Measurements from ENCODE around the gene RNF208.

Gene RNF208

GRCh38 chr9:137189297-137190295, 32.4 kb downstream of the RNF208 start:
- no peak for DNase-seq

DNA sequence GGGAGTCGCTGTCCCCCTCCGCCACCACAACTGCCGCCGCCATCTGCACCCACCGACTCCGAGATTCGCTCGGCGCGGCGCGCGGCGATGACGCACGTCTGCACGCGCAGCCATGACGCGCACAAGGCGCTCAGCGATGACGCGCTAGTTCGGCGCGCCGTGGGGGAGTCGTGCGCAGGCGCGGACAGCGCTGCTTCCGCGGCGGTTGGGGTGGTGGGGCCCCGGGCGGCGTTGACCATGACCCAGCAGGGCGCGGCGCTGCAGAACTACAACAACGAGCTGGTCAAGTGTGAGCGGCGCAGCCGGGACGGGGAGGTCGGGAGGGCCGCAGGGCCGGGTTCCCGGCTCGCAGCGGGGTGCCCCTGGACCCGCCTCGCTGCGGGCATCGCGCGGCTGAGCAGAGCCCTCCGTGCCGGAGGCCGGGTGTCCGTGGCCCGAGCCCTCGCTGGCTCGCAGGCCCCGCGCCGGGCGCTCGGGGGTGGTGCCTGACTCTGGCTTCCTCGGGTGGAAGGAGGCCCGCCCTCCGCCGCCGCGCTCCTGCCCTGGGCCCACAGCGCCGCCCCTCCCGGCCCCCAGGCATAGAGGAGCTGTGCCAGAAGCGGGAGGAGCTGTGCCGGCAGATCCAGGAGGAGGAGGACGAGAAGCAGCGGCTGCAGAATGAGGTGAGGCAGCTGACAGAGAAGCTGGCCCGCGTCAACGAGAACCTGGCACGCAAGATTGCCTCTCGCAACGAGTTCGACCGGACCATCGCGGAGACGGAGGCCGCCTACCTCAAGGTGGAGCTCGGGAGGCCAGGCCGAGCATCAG, 33.3 kb downstream of the RNF208 start, which contains the start of the genes ANAPC2 and SSNA1:
Gene ANAPC2 (minus strand): TSS at position 71 of the 807 bp plus-strand sequence. CDS start 28 bp downstream, at position 43.
Gene SSNA1 (plus strand): TSS at position 187 of the 807 bp plus-strand sequence. CDS start 51 bp downstream, at position 238.
- DNase-seq = peak; percentile 90

- no peak for DNase-seq
Observed at GRCh38 chr9:137188086-137188489, 34.0 kb downstream of the RNF208 start.

DNA sequence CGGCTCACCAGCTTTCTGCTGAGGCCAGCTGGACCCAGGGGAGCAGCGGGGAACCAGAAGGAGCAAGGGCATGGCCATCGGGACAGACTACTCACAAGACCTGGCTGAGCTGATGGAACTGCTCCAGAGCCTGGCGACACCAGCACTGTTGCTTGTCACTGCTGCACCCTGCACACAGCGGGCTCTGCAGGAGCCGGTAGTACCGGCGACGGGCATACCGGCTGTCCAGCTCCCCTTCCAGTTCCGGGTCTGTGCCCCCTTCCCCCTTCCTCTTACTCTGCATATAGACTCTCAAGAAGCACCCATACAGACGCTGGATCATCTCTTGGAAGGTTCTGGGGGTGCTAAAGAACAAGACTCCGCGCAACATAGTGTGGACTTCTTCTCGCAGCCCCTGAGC, 34.7 kb downstream of the RNF208 start:
- no peak for DNase-seq

- DNase-seq = no peak
Observed at GRCh38 chr9:137186385-137186784, 35.7 kb downstream of the RNF208 start.

GRCh38 chr9:137185921-137186320, 36.1 kb downstream of the RNF208 start:
- no peak for DNase-seq

GRCh38 chr9:137184881-137185660, 37.0 kb downstream of the RNF208 start:
- no peak for DNase-seq

GRCh38 chr9:137183980-137184595, 38.0 kb downstream of the RNF208 start:
- no peak for DNase-seq

GRCh38 chr9:137182836-137183235, 39.2 kb downstream of the RNF208 start:
- no peak for DNase-seq

DNA sequence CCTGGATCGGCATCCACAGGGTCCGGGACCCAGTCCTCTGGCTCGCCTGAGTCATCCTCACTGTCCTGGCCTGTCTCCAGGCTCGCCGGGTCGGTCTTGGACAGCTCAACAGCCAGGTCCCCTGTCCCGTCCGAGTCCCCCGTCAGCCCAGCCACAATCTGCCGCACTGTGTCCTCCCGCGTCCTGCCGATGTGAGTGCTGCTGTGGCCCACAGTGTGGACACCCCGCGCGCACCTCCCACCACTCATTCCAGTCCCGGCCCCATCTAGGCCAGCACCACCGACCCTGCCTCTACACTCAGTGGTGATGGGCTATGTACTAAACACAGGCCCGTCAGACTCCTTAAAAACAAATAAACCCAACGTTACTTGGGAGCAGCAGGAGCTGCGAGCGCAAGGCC, 40.4 kb downstream of the RNF208 start:
- no peak for DNase-seq

DNA sequence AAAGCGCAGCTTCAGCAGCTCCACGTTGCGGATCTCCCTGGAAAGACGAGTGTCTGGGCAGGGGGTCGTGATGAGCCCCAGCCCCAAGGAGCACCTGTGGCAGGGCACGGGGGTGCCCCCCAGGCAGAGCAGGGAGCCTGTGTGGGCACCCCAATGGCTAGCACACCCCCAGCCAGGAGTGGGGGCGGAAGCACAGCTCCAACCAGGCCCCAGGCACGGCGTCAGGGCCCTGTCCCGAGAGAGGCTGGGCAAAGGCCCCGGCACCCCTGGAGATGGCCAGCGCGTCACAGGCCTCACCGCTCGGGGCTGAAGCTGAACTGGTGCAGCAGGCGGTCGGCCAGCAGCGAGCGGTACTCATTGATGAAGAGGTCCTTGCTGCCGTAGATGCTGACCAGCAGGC, 41.5 kb downstream of the RNF208 start:
- DNase-seq = no peak

- DNase-seq = no peak
Observed at GRCh38 chr9:137179761-137180160, 42.3 kb downstream of the RNF208 start.

DNA sequence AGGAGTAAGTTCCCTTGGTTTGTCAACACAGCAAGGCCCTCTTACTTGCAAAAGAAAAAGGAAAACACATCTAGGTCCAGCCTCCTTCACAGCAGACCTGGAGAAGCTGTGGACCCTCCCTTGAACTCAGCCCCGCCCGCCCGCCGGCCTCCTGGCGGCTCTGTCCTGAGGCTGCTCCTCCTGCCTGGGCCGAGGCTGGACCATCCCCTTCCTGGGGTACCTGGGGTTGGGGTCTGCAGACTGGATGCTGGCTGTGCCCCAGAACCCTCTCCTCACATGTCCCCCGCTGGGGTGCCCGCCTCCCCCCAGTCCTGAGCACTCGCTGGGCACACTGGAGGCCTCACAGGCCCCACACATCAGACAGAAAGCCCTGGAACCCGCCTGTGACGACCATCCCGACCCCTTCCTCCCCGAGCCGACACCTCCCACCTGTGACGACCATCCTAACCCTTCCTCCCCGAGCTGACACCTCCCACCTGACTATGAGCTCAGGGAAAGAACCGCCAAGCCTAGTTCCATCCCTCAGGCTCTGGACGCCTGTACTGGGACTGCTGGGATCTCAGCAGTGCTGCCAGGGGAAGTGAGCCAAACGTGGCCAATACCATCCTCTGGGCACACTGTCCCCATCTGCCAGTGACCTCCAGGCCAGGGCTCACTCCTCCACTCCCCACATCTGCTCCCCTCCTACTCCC, 43.0 kb downstream of the RNF208 start:
- no peak for DNase-seq

- DNase-seq = no peak
Observed at GRCh38 chr9:137178201-137178938, 43.7 kb downstream of the RNF208 start.

- no peak for DNase-seq
Observed at GRCh38 chr9:137176302-137177182, 45.5 kb downstream of the RNF208 start.

DNA sequence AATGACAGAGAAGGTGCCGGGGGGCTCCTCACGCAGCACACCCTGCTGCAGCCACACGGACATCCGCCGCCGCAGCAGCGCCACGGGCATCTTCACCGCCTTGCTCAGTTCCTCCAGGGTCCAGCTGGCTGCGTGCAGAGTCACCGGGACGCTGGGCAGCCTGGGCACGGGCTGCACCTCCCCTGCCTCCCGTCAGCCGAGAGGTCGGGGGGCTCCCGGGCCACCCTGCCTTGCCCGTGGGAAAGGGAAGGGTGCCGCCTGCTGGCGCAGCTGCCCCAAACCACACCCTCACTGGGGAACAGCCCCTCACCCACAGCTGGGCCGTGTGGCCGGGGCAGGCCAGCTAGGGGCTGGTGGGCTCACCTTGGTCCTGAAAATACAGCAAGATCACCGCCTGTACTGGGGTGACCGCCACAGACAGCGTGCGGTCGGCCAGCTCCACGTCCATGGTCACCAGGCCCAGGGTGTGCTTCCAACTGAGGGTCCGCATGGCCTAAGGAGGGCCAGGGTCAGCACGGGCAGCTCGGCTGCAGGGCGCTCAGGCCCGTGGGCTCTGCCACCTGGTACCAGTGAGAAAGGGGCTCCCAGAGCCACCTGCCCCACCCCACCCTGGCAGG, 46.6 kb downstream of the RNF208 start:
- peak; percentile 16 for DNase-seq

DNA sequence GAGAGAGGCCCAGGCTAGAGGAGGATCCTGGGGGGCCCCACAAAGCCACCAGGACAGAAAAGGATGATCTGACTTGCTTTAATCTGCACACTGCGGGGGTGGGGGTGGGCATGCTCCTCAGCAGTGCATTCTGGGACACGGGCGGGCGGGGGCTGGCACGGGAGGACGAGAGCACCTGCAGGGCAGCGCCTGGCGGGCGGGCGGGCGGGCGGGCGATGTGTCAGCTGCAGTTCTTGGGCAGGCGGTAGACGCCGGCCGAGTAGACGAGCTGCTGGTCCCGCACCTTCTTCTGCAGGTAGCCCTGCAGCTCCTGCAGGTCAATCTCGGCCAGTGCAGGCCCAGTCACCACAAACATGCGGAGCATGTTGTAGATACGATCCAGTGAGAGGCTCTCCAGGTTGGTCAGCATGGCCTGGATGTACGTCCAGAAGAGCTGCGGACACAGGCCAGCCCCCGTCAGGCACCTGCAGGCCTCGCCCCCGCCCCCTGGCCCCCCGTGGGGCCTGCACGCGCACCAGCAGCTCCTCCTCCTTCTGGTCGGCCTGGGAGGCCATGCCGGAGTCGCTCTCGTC, 47.2 kb downstream of the RNF208 start:
- DNase-seq = no peak

GRCh38 chr9:137173796-137174664, 48.0 kb downstream of the RNF208 start:
- DNase-seq = no peak

Measured in central memory CD4-positive, alpha-beta T cell (primary cell).